Ishikawa (cell line): Measurements from ENCODE around the gene DNAJC24.

ENCODE experiments used
- CEBPB ChIP-seq: IDR thresholded peaks from 2 replicates; pipeline ENCODE4 v1.6.1; 2012
- CREB1 ChIP-seq: IDR thresholded peaks from 2 replicates; pipeline ENCODE4 v1.6.1; 2012; ENCODE audit warnings: low read depth
- EGR1 ChIP-seq: IDR thresholded peaks from 2 replicates; pipeline ENCODE4 v1.6.1; 2012
- EP300 ChIP-seq: IDR thresholded peaks from 2 replicates; pipeline ENCODE4 v1.6.1; 2012; ENCODE audit warnings: borderline replicate concordance
- FOXM1 ChIP-seq: IDR thresholded peaks from 2 replicates; pipeline ENCODE4 v1.6.1; 2012; ENCODE audit warnings: low read depth, borderline replicate concordance
- NFIC ChIP-seq: IDR thresholded peaks from 2 replicates; pipeline ENCODE4 v1.6.1; 2012
- RAD21 ChIP-seq: IDR thresholded peaks from 2 replicates; pipeline ENCODE4 v1.6.1; 2012; ENCODE audit warnings: low read depth
- TAF1 ChIP-seq: IDR thresholded peaks from 2 replicates; pipeline ENCODE4 v1.6.1; 2012; ENCODE audit warnings: low read depth, mild to moderate bottlenecking
- TCF12 ChIP-seq: IDR thresholded peaks from 2 replicates; pipeline ENCODE4 v1.6.1; 2012; ENCODE audit warnings: low read depth
- TEAD4 ChIP-seq: IDR thresholded peaks from 2 replicates; pipeline ENCODE4 v1.6.1; 2012
- YY1 ChIP-seq: IDR thresholded peaks from 2 replicates; pipeline ENCODE4 v1.6.1; 2012; ENCODE audit warnings: low read depth
- ZBTB7A ChIP-seq: IDR thresholded peaks from 2 replicates; pipeline ENCODE4 v1.6.1; 2012; ENCODE audit warnings: low read depth
- TF ChIP-seq, protein P1 (sequence below): IDR thresholded peaks from 2 replicates; pipeline ENCODE4 v1.6.1; 2012
- TF ChIP-seq, protein P2 (sequence below): IDR thresholded peaks from 2 replicates; pipeline ENCODE4 v1.6.1; 2012
- TF ChIP-seq, protein P3 (sequence below): IDR thresholded peaks from 2 replicates; pipeline ENCODE4 v1.6.1; 2012; ENCODE audit warnings: low read depth, mild to moderate bottlenecking

DNAJC24 gene

DNA sequence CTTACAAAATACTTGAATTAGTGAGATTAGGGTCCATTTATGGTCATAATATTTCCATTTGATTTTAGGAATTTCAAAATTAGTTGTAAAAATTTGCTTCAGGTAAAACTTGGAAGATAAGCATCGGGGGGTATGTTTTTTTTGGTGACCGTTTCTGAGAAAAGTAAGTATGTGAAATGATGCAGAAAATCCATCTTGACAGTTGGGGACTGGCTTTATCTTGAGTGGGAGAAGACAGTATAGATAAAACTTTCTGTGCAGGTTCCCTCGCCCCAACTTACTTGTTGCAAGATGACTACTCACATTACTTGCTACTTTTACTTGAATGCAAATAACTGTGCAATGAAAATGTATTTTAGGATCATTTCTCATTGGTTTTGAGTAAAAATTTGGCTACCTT lies 49.5 kb downstream of the DNAJC24 start:
- TF ChIP-seq FOXM1 (no peak), TCF12 (no peak), NFIC (no peak), TEAD4 (no peak), ZBTB7A (no peak), YY1 (no peak), CEBPB (no peak), EGR1 (no peak), TAF1 (no peak), EP300 (no peak), RAD21 (no peak), CREB1 (no peak)
- TF ChIP-seq, protein P1, sequence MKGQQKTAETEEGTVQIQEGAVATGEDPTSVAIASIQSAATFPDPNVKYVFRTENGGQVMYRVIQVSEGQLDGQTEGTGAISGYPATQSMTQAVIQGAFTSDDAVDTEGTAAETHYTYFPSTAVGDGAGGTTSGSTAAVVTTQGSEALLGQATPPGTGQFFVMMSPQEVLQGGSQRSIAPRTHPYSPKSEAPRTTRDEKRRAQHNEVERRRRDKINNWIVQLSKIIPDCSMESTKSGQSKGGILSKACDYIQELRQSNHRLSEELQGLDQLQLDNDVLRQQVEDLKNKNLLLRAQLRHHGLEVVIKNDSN = no peak
- TF ChIP-seq, protein P2, sequence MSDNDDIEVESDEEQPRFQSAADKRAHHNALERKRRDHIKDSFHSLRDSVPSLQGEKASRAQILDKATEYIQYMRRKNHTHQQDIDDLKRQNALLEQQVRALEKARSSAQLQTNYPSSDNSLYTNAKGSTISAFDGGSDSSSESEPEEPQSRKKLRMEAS = no peak
- TF ChIP-seq, protein P3, sequence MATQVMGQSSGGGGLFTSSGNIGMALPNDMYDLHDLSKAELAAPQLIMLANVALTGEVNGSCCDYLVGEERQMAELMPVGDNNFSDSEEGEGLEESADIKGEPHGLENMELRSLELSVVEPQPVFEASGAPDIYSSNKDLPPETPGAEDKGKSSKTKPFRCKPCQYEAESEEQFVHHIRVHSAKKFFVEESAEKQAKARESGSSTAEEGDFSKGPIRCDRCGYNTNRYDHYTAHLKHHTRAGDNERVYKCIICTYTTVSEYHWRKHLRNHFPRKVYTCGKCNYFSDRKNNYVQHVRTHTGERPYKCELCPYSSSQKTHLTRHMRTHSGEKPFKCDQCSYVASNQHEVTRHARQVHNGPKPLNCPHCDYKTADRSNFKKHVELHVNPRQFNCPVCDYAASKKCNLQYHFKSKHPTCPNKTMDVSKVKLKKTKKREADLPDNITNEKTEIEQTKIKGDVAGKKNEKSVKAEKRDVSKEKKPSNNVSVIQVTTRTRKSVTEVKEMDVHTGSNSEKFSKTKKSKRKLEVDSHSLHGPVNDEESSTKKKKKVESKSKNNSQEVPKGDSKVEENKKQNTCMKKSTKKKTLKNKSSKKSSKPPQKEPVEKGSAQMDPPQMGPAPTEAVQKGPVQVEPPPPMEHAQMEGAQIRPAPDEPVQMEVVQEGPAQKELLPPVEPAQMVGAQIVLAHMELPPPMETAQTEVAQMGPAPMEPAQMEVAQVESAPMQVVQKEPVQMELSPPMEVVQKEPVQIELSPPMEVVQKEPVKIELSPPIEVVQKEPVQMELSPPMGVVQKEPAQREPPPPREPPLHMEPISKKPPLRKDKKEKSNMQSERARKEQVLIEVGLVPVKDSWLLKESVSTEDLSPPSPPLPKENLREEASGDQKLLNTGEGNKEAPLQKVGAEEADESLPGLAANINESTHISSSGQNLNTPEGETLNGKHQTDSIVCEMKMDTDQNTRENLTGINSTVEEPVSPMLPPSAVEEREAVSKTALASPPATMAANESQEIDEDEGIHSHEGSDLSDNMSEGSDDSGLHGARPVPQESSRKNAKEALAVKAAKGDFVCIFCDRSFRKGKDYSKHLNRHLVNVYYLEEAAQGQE = no peak

DNA sequence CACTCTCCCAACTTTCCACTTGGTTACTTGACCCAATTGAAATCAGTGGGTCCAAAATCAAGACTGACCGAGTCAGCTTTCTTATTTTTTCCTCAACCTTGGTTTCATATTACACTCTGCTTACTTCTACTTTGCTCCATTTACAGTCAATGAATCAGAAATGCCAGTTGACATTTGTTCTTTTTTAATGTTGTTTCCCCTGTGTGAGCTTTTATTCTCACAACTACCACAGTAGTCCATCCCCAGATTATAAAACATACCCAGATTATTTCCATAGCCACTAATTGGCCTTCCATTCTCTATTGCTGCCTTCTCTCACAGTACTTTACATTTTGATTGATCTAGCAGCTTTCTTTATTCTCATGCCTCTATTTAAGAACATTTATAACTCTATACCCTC lies 50.0 kb downstream of the DNAJC24 start:
- TF ChIP-seq YY1 (no peak), NFIC (no peak), CREB1 (no peak), FOXM1 (no peak), CEBPB (no peak), ZBTB7A (no peak), TCF12 (no peak), RAD21 (no peak), EP300 (no peak), EGR1 (no peak), TAF1 (no peak), TEAD4 (no peak)
- TF ChIP-seq, protein P2 = no peak
- TF ChIP-seq, protein P3 = no peak
- TF ChIP-seq, protein P1 = no peak

DNA sequence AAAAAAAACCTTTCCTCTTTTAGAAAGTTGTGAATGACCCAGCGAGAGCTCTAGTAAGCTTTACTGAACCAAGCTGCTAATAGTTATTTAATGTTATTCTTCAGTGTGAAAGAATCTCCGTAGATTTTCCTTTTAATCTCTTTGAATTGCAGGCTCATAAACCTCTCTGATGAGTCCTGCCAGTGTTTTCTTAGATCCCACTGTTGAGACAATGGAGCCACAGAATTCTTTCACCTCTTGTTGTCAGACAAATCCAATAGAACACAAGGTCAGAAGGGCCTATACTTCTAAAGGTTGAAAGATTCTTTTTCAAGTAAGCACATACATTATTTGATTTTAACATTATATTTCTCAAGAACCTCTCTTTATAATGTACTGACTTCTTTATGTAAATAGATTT lies 52.2 kb downstream of the DNAJC24 start:
- TF ChIP-seq, protein P1 = no peak
- TF ChIP-seq TAF1 = no peak
- TF ChIP-seq, protein P3 = no peak
- no peak for TF ChIP-seq FOXM1
- TF ChIP-seq ZBTB7A = no peak
- TF ChIP-seq CEBPB = no peak

DNA sequence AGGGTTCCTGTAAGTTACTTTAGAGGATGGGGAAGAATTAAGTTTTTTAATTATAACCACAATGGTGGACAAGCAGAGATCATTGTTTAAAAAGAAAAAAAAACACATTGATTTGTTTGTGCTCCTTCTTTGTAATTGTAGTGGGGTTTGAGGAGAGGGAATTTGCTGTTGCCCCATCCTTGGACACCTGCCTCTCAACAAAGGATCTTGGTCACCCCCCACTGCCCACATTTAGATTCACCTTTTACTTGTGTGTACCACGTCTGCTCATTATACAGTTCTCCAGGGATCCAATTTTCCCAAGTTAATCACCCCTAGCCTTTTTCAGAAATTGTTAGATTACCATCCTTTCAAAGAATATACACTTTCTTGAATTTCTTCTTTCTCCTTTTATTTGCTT lies 53.0 kb downstream of the DNAJC24 start:
- TF ChIP-seq TAF1 (no peak), EP300 (no peak), CEBPB (no peak), NFIC (no peak), YY1 (no peak), TCF12 (no peak), ZBTB7A (no peak), TEAD4 (no peak), EGR1 (no peak), CREB1 (no peak), FOXM1 (no peak), RAD21 (no peak)
- TF ChIP-seq, protein P2 = no peak
- TF ChIP-seq, protein P1 = no peak
- TF ChIP-seq, protein P3 = no peak
